Parathyroid adenoma (tissue), 2 donors: Measurements from ENCODE around the gene DCAF8L2.
"Not testable (repeated sequence)": the region's sequence is repeated elsewhere in the genome, so short reads cannot be mapped to it uniquely, and the experiment has no call there.

ENCODE experiments used
- H2AFZ ChIP-seq: fragments of 300-600 bp; sonication (generic); one replicate; pipeline ENCODE4 v1.7.0; 2017; ENCODE audit warnings: antibody characterized with exemption, mild to moderate bottlenecking
- H3K27ac ChIP-seq: fragments of 300-600 bp; sonication (generic); one replicate; pipeline ENCODE4 v1.7.0; 2017
- H3K27me3 ChIP-seq: fragments of 300-600 bp; sonication (generic); one replicate; pipeline ENCODE4 v1.7.0; 2017; ENCODE audit warnings: low read length; ENCODE audit not compliant: control insufficient read depth, insufficient read depth
- H3K36me3 ChIP-seq: fragments of 300-600 bp; sonication (generic); one replicate; pipeline ENCODE4 v1.7.0; 2017; ENCODE audit warnings: low read length; ENCODE audit not compliant: control insufficient read depth, insufficient read depth
- H3K4me1 ChIP-seq: fragments of 300-600 bp; sonication (generic); one replicate; pipeline ENCODE4 v1.7.0; 2017; ENCODE audit warnings: control low read depth
- H3K4me2 ChIP-seq: fragments of 300-600 bp; sonication (generic); one replicate; pipeline ENCODE4 v1.7.0; 2017; ENCODE audit warnings: low read length
- H3K4me3 ChIP-seq: fragments of 300-600 bp; sonication (generic); one replicate; pipeline ENCODE4 v1.7.0; 2017; ENCODE audit warnings: low read depth, low read length
- H3K79me2 ChIP-seq: fragments of 300-600 bp; sonication (generic); one replicate; pipeline ENCODE4 v1.7.0; 2017; ENCODE audit warnings: control low read depth
- H3K9ac ChIP-seq: fragments of 300-600 bp; sonication (generic); one replicate; pipeline ENCODE4 v1.7.0; 2017; ENCODE audit warnings: mild to moderate bottlenecking
- H3K9me3 ChIP-seq: fragments of 300-600 bp; sonication (generic); one replicate; pipeline ENCODE4 v1.7.0; 2017; ENCODE audit warnings: low read length; ENCODE audit not compliant: control insufficient read depth
- CTCF ChIP-seq: fragments of 300-600 bp; sonication (generic); IDR thresholded peaks from one replicate; pipeline ENCODE4 v1.7.0; 2017; ENCODE audit warnings: antibody characterized with exemption, mild to moderate bottlenecking
- donor health status: primary hyperparathyroidism.

The DCAF8L2 gene

GRCh38 chrX:27740933-27741332, 150.8 kb downstream of the DCAF8L2 start:
- Histone ChIP-seq H3K79me2 (no peaks in the 10 kb centered on the region), H3K36me3 (no peaks in the 10 kb centered on the region), H3K4me2 (no peak overlapping the region), H3K9me3 (no peaks in the 10 kb centered on the region), H3K27me3 (no peaks in the 10 kb centered on the region), H3K27ac (no peak overlapping the region), H2AFZ (no peak overlapping the region), H3K9ac (no peak overlapping the region), H3K4me3 (no peak overlapping the region), H3K4me1 (no peaks in the 10 kb centered on the region)
- TF ChIP-seq CTCF: no peak

- not testable (repeated sequence) for H3K4me3 ChIP-seq, H2AFZ ChIP-seq, H3K9ac ChIP-seq, H3K27ac ChIP-seq, H3K79me2 ChIP-seq, H3K27me3 ChIP-seq, H3K9me3 ChIP-seq, H3K4me1 ChIP-seq, H3K4me2 ChIP-seq, H3K36me3 ChIP-seq
These were observed 153.4 kb downstream of the DCAF8L2 start for GRCh38 chrX:27743521-27743920.

- H3K27ac ChIP-seq: no peak overlapping the region
- H3K27me3 ChIP-seq: no peaks in the 10 kb centered on the region
- no peaks in the 10 kb centered on the region for H3K79me2 ChIP-seq
- no peaks in the 10 kb centered on the region for H3K9me3 ChIP-seq
- H3K9ac ChIP-seq: no peak overlapping the region
- no peak overlapping the region for H3K4me2 ChIP-seq
- H3K4me3 ChIP-seq: no peak overlapping the region
- no peak overlapping the region for H2AFZ ChIP-seq
- no peaks in the 10 kb centered on the region for H3K4me1 ChIP-seq
- no peak for TF ChIP-seq CTCF
- no peaks in the 10 kb centered on the region for H3K36me3 ChIP-seq
These were observed 156.4 kb downstream of the DCAF8L2 start for GRCh38 chrX:27746516-27746915.

- not testable (repeated sequence) for H3K4me2 ChIP-seq, H3K79me2 ChIP-seq, H3K27ac ChIP-seq, H2AFZ ChIP-seq, H3K36me3 ChIP-seq, H3K9ac ChIP-seq, H3K27me3 ChIP-seq, H3K9me3 ChIP-seq, H3K4me1 ChIP-seq, H3K4me3 ChIP-seq
These were observed 160.2 kb downstream of the DCAF8L2 start for GRCh38 chrX:27750298-27750697.

GRCh38 chrX:27751976-27752375, 161.8 kb downstream of the DCAF8L2 start:
- Histone ChIP-seq H2AFZ (no peak overlapping the region), H3K4me1 (no peaks in the 10 kb centered on the region), H3K4me2 (no peak overlapping the region), H3K36me3 (no peaks in the 10 kb centered on the region), H3K27me3 (no peaks in the 10 kb centered on the region), H3K27ac (no peak overlapping the region), H3K4me3 (no peak overlapping the region), H3K9ac (no peak overlapping the region), H3K9me3 (no peaks in the 10 kb centered on the region), H3K79me2 (no peaks in the 10 kb centered on the region)
- TF ChIP-seq CTCF: no peak

- Histone ChIP-seq H3K27ac (no peak overlapping the region), H2AFZ (no peak overlapping the region), H3K4me1 (no peaks in the 10 kb centered on the region), H3K9me3 (no peaks in the 10 kb centered on the region), H3K9ac (no peak overlapping the region), H3K79me2 (no peaks in the 10 kb centered on the region), H3K36me3 (no peaks in the 10 kb centered on the region), H3K4me3 (no peak overlapping the region), H3K4me2 (no peak overlapping the region), H3K27me3 (no peaks in the 10 kb centered on the region)
- TF ChIP-seq CTCF: no peak
These were observed 175.6 kb downstream of the DCAF8L2 start for GRCh38 chrX:27765718-27766117.
